BJ (cell line): ENCODE results near the gene CD300H. TPM values are rescaled to one million over a fixed set of nuclear protein-coding genes. Genes with fewer than 3 reads are reported as not detected.

Experiments
- CTCF ChIA-PET: fragments of 350-600 bp; formaldehyde crosslinking; extraction: SDS; loops from one replicate; lab custom pipeline; 2021; ENCODE audit warnings: antibody characterized with exemption, inconsistent platforms; lab: Yijun Ruan, JAX
- POLR2A ChIA-PET: fragments of 300-600 bp; sonication (Branson Sonifier 250); formaldehyde crosslinking; extraction: SDS; loops from one replicate; lab custom pipeline; 2021; ENCODE audit warnings: antibody characterized with exemption; lab: Charles Lee
- DNase-seq: peaks from one replicate; pipeline ENCODE4 v3.0.0-alpha.2; 2011; ENCODE audit warnings: low read depth
- H3K27me3 ChIP-seq: 2 replicates; pipeline ENCODE4 v1.6.0; 2011; ENCODE audit warnings: low read length; ENCODE audit not compliant: control insufficient read depth, insufficient read depth
- H3K36me3 ChIP-seq: 2 replicates; pipeline ENCODE4 v1.5.1; 2011; ENCODE audit warnings: low read length; ENCODE audit not compliant: control insufficient read depth, insufficient read depth
- H3K4me3 ChIP-seq: 2 replicates; pipeline ENCODE4 v1.5.1; 2011; ENCODE audit warnings: low read depth, mild to moderate bottlenecking, control low read depth, low read length
- CTCF ChIP-seq: IDR thresholded peaks from 2 replicates; pipeline ENCODE4 v1.5.1; 2011; ENCODE audit warnings: low read depth, mild to moderate bottlenecking, control low read depth, inconsistent platforms, low read length, moderate library complexity; ENCODE audit not compliant: insufficient read depth
- polyA plus RNA-seq: library from polyadenylated mRNA; depleted of rRNA; stranded (reverse); fragments of >200 nt; gene quantifications from 2 replicates; pipeline ENCODE4 v1.2.3, GENCODE V29; 2011

CD300H gene
- polyA plus RNA-seq, 1 experiment, result not detected

- Histone ChIP-seq H3K27me3 (no peaks in the 10 kb centered on the region), H3K36me3 (no peaks in the 10 kb centered on the region), H3K4me3 (no peak overlapping the region)
- TF ChIP-seq CTCF, result no peak
- ChIA-PET CTCF (no interaction called here), POLR2A (no interaction called here)
- no peak for DNase-seq
These were observed 24.2 kb upstream of the CD300H start for GRCh38 chr17:74591503-74591902.

GRCh38 chr17:74585711-74586110 lies 18.4 kb upstream of the CD300H start:
- H3K36me3 ChIP-seq, result no peaks in the 10 kb centered on the region
- ChIA-PET POLR2A (no interaction called here), CTCF (no interaction called here)
- TF ChIP-seq CTCF, result no peak
- no peaks in the 10 kb centered on the region for H3K27me3 ChIP-seq
- DNase-seq, result no peak
- H3K4me3 ChIP-seq, result no peak overlapping the region

GRCh38 chr17:74584292-74585060 lies 17.2 kb upstream of the CD300H start:
- POLR2A ChIA-PET, result no interaction called here
- H3K36me3 ChIP-seq, result no peaks in the 10 kb centered on the region

GRCh38 chr17:74582633-74583032 lies 15.3 kb upstream of the CD300H start:
- ChIA-PET POLR2A (no interaction called here), CTCF (no interaction called here)
- no peaks in the 10 kb centered on the region for H3K36me3 ChIP-seq

More at GRCh38 chr17:74584292-74585060, 17.2 kb upstream of the CD300H start:
- CTCF ChIA-PET, result no interaction called here
- no peak for TF ChIP-seq CTCF
- no peak for DNase-seq
- Histone ChIP-seq H3K4me3 (no peak overlapping the region), H3K27me3 (no peaks in the 10 kb centered on the region)

GRCh38 chr17:74579900-74580299 lies 12.6 kb upstream of the CD300H start:
- Histone ChIP-seq H3K27me3 (no peaks in the 10 kb centered on the region), H3K36me3 (no peaks in the 10 kb centered on the region), H3K4me3 (no peak overlapping the region)
- POLR2A ChIA-PET, result no interaction called here
- DNase-seq, result no peak
- CTCF ChIA-PET, result no interaction called here
- no peak for TF ChIP-seq CTCF

More at GRCh38 chr17:74582633-74583032, 15.3 kb upstream of the CD300H start:
- no peaks in the 10 kb centered on the region for H3K27me3 ChIP-seq
- no peak for DNase-seq
- no peak for TF ChIP-seq CTCF
- no peak overlapping the region for H3K4me3 ChIP-seq
